HepG2 (cell line): ENCODE results near the gene MYOM1. TPM values are rescaled to one million over a fixed set of nuclear protein-coding genes. Genes with fewer than 3 reads are reported as not detected.
A peak's percentile ranks its signal among the peaks of the same experiment; 100 is the strongest.

Source experiments
- ATAC-seq: fragments of 200-7000 bp; cut with Tn5 transposase; 3 replicates; pipeline ENCODE4 v1.9.1; 2020; ENCODE audit warnings: mild to moderate bottlenecking, moderate library complexity
- BruUV-seq: library from RNA; stranded (reverse); fragments of 400-500 nt; replicated peaks from 2 replicates; lab custom pipeline; 2021; lab: Mats Ljungman, UMichigan
- CTCF ChIA-PET: fragments of 300-600 bp; formaldehyde crosslinking; extraction: SDS; loops from one replicate; lab custom pipeline; 2021; ENCODE audit warnings: low total read pairs, inconsistent platforms, low intra/inter-chr PET ratio; lab: Yijun Ruan, JAX
- POLR2A ChIA-PET: fragments of 350-600 bp; sonication (Branson Sonifier 250); formaldehyde crosslinking; loops from one replicate; lab custom pipeline; 2020; ENCODE audit warnings: antibody characterized with exemption, inconsistent platforms; lab: Yijun Ruan, JAX
- DNase-seq: peaks from one replicate; pipeline ENCODE4 v3.0.0-alpha.2; 2015; ENCODE audit warnings: low spot score
- FAIRE-seq: peaks from 3 replicates; lab custom pipeline; 2011; peaks lifted over from hg19 to GRCh38; lab: Jason Lieb, UNC
- H2AFZ ChIP-seq: one replicate; pipeline ENCODE4 v1.6.1; 2011; ENCODE audit warnings: low read length, inconsistent platforms
- H3K27ac ChIP-seq: fragments of 300-600 bp; 3 replicates; pipeline ENCODE4 v1.8.0; 2011; ENCODE audit warnings: mixed run types, mild to moderate bottlenecking, mixed read lengths, low read length, inconsistent platforms; ENCODE audit not compliant: insufficient read depth; ENCODE audit errors: extremely low read length
- H3K27me3 ChIP-seq, 2 experiments: fragments of 200-600 bp in 1 of 2; 2 replicates in 1 of 2; 3 replicates in 1 of 2; pipeline versions ENCODE4 v1.6.0 to v1.8.0; 2011; ENCODE audit warnings: low read length in 2 of 2, mild to moderate bottlenecking in 2 of 2, moderate library complexity in 2 of 2, inconsistent platforms in 1 of 2; ENCODE audit not compliant: insufficient read depth in 2 of 2, control insufficient read depth in 1 of 2
- H3K36me3 ChIP-seq, 2 experiments: fragments of 200-600 bp in 1 of 2; replicated peaks in 1 of 2; 2 replicates in 1 of 2; 3 replicates in 1 of 2; pipeline versions ENCODE4 v1.5.1 to v1.8.0; 2011; ENCODE audit warnings: low read length in 2 of 2, inconsistent platforms in 1 of 2; ENCODE audit not compliant: insufficient read depth in 2 of 2, control insufficient read depth in 1 of 2
- H3K4me1 ChIP-seq: 2 replicates; pipeline ENCODE4 v1.5.1; 2012; ENCODE audit warnings: low read length, inconsistent platforms; ENCODE audit not compliant: insufficient read depth
- H3K4me2 ChIP-seq: 2 replicates; pipeline ENCODE4 v1.6.0; 2011; ENCODE audit warnings: low read depth, low read length, inconsistent platforms
- H3K4me3 ChIP-seq, 3 experiments: fragments of 200-600 bp in 1 of 3; sonication (generic), shearing (Covaris generic) in 1 of 3; replicated peaks in 1 of 3; 2 replicates each; pipeline ENCODE4 v1.5.1; 2011 to 2016; ENCODE audit warnings: low read length in 3 of 3, inconsistent platforms in 2 of 3, low read depth in 2 of 3, mild to moderate bottlenecking in 2 of 3, control low read depth in 1 of 3, mixed read lengths in 1 of 3; ENCODE audit not compliant: insufficient read depth in 1 of 3
- H3K79me2 ChIP-seq: one replicate; pipeline ENCODE4 v1.6.1; 2011; ENCODE audit warnings: low read length, inconsistent platforms; ENCODE audit not compliant: insufficient read depth
- H3K9ac ChIP-seq: 2 replicates; pipeline ENCODE4 v1.6.0; 2011; ENCODE audit warnings: mild to moderate bottlenecking, low read depth, low read length, inconsistent platforms; ENCODE audit not compliant: insufficient read depth
- H3K9me3 ChIP-seq: 2 replicates; pipeline ENCODE4 v1.5.1; 2012; ENCODE audit warnings: mild to moderate bottlenecking, low read length
- H4K20me1 ChIP-seq: 2 replicates; pipeline ENCODE4 v1.6.0; 2011; ENCODE audit warnings: inconsistent platforms, mild to moderate bottlenecking, low read length, moderate library complexity; ENCODE audit not compliant: insufficient read depth
- CBX2 ChIP-seq, 2 experiments: fragments of 200-600 bp in 1 of 2; sonication (generic); formaldehyde crosslinking in 1 of 2; IDR thresholded peaks; 2 replicates each; pipeline versions ENCODE4 v1.7.0 to v1.8.1; 2018 to 2022; ENCODE audit warnings: low read depth in 2 of 2, low read length in 1 of 2, mild to moderate bottlenecking in 1 of 2, missing genetic modification reagents in 1 of 2
- CHD4 ChIP-seq: fragments of 200-600 bp; sonication (generic); IDR thresholded peaks from 2 replicates; pipeline ENCODE4 v1.7.0; 2017; ENCODE audit warnings: mild to moderate bottlenecking, low read length, borderline replicate concordance
- NCOA1 ChIP-seq: sonication (generic); formaldehyde crosslinking; IDR thresholded peaks from 2 replicates; pipeline ENCODE4 v1.9.0; 2021; ENCODE audit warnings: missing genetic modification reagents
- SMAD9 ChIP-seq: sonication (generic); formaldehyde crosslinking; IDR thresholded peaks from 2 replicates; pipeline ENCODE4 v1.5.1; 2020; ENCODE audit warnings: mild to moderate bottlenecking, missing genetic modification reagents
- USF2 ChIP-seq, 2 experiments: sonication (generic) in 1 of 2; formaldehyde crosslinking in 1 of 2; IDR thresholded peaks; 2 replicates each; pipeline versions ENCODE4 v1.5.1 to v1.6.1; 2011 to 2020; ENCODE audit warnings: borderline replicate concordance in 1 of 2, low read depth in 1 of 2, low read length in 1 of 2, mild to moderate bottlenecking in 1 of 2, missing genetic modification reagents in 1 of 2, moderate library complexity in 1 of 2
- ZFP37 ChIP-seq: sonication (generic); formaldehyde crosslinking; IDR thresholded peaks from 2 replicates; pipeline ENCODE4 v1.4.0; 2020; ENCODE audit warnings: missing genetic modification reagents, borderline replicate concordance
- ZNF615 ChIP-seq: sonication (generic); formaldehyde crosslinking; IDR thresholded peaks from 2 replicates; pipeline ENCODE4 v1.5.0; 2020; ENCODE audit warnings: mild to moderate bottlenecking, missing genetic modification reagents, borderline replicate concordance
- ZNF746 ChIP-seq: sonication (generic); formaldehyde crosslinking; IDR thresholded peaks from 2 replicates; pipeline ENCODE4 v1.8.0; 2022; ENCODE audit warnings: mild to moderate bottlenecking, missing genetic modification reagents
- WGBS: methylation state at CpG from one replicate; pipeline ENCODE4 v1.1.6; 2017; ENCODE audit warnings: low lambda C conversion rate; 5-methylcytosine and 5-hydroxymethylcytosine counted together
- in situ Hi-C: cut with HindIII; loops from 2 replicates; pipeline ENCODE4 v1.10.0; 2017; ENCODE audit warnings: low pct_unique_long_range_greater_than_20kb; ENCODE audit not compliant: extremely low pct_ligation_motif_present
- intact Hi-C: fragments of 100-400 bp; cut with micrococcal nuclease; formaldehyde crosslinking; loops from one replicate; pipeline ENCODE4 v1.10.0; 2022; ENCODE audit not compliant: unreplicated experiment
- polyA plus RNA-seq, 8 experiments: library from polyadenylated mRNA; depleted of rRNA in 3 of 8; stranded (reverse) in 7 of 8; unstranded in 1 of 8; fragments of >200 nt; fragmentation: Illumina TruSeq in 4 of 8; extraction: Trizol in 4 of 8; gene quantifications; 2 replicates each; pipeline versions ENCODE4 v1.2.1 to v1.2.3, GENCODE V29; 2011 to 2016; ENCODE audit warnings: low read depth in 4 of 8, missing spikeins in 1 of 8, mixed read lengths in 1 of 8; ENCODE audit not compliant: insufficient read depth in 1 of 8
- total RNA-seq, 5 experiments: library from RNA; depleted of rRNA; stranded (reverse); fragments of >200 nt; fragmentation: Illumina TruSeq; extraction: Trizol; gene quantifications; 2 replicates each; pipeline ENCODE4 v1.2.3, GENCODE V29; 2016; ENCODE audit warnings: low read depth in 1 of 5
- TF ChIP-seq, protein P1 (sequence below): sonication (generic); formaldehyde crosslinking; IDR thresholded peaks from 2 replicates; pipeline ENCODE4 v1.8.1; 2023; ENCODE audit warnings: missing genetic modification reagents, inconsistent platforms, borderline replicate concordance
- TF ChIP-seq, protein P2 (sequence below): sonication (generic); formaldehyde crosslinking; IDR thresholded peaks from 2 replicates; pipeline ENCODE4 v1.4.0; 2020; ENCODE audit warnings: mild to moderate bottlenecking, missing genetic modification reagents, borderline replicate concordance

The MYOM1 gene
- total and polyA plus RNA-seq, 2 of the 13 experiments (the other 11 are each of a cell fraction or from before 2014, with no cell fraction given): 0.46 to 0.98 TPM

GRCh38 chr18:3177902-3178687 lies 41.7 kb downstream of the MYOM1 start:
- intact Hi-C loops: no loop called here
- Histone ChIP-seq H3K36me3 (no peaks in the 10 kb centered on the region), H3K4me3 (no peak overlapping the region), H3K9ac (no peak overlapping the region), H2AFZ (no peak overlapping the region), H3K9me3 (no peaks in the 10 kb centered on the region), H3K27ac (no peak overlapping the region)
- POLR2A ChIA-PET: no interaction called here
- DNase-seq: no peak
- 72% methylated on average over 15 of the region's 15 CpGs for WGBS
- TF ChIP-seq ZNF746 (no peak), NCOA1 (CRISPR knock-in tag) (no peak), ZNF615 (CRISPR knock-in tag) (no peak)
- TF ChIP-seq, protein P1, sequence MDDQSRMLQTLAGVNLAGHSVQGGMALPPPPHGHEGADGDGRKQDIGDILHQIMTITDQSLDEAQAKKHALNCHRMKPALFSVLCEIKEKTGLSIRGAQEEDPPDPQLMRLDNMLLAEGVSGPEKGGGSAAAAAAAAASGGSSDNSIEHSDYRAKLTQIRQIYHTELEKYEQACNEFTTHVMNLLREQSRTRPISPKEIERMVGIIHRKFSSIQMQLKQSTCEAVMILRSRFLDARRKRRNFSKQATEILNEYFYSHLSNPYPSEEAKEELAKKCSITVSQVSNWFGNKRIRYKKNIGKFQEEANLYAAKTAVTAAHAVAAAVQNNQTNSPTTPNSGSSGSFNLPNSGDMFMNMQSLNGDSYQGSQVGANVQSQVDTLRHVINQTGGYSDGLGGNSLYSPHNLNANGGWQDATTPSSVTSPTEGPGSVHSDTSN (CRISPR knock-in tag): no peak
- TF ChIP-seq, all 625 proteins: peak for 0
- Histone ChIP-seq H3K79me2 (no peaks in the 10 kb centered on the region), H3K4me1 (peaks cover 15% of the 10 kb centered on the region), H3K27me3 (no peaks in the 10 kb centered on the region; a peak in 1 of 5 replicates), H4K20me1 (no peaks in the 10 kb centered on the region), H3K4me2 (no peak overlapping the region)
- ATAC-seq (no peak), FAIRE-seq (no peak)
- no TSS peak for BruUV-seq
- CTCF ChIA-PET: no interaction called here
- in situ Hi-C loops: no loop called here

DNA sequence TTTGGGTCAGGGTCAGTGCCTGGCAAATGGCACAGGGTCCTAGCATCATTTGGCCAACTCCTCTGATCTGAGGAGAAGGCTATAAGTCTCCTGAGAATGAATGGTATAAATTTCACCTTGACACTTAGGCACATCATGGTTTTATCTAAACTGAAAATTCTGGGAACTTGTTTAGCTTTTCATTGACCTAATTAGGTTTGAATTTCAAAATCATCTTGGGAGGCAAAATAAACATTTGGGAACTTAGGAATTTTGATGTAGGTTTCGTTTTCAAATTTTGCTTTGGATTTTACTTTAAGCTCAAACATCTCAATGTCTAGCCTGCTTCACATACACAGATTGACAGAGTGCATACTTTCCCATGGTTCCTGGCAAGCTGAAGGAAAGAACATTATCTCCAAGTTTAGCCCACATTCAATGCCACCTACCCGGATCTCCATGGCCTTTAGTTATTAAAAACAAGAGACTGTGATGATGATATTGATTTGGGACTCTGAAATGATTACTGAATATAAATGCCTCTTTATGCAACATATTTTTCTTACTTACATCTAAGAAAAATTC lies 44.5 kb downstream of the MYOM1 start:
- H3K9ac ChIP-seq: no peak overlapping the region
- H4K20me1 ChIP-seq: no peaks in the 10 kb centered on the region
- FAIRE-seq (no peak), DNase-seq (no peak), ATAC-seq (no peak)
- no peaks in the 10 kb centered on the region for H3K36me3 ChIP-seq
- no peak overlapping the region for H3K4me3 ChIP-seq
- peaks cover 30% of the 10 kb centered on the region for H3K4me1 ChIP-seq
- ChIA-PET CTCF (no interaction called here), POLR2A (interaction anchor here (1.6 kb wide), 1 partner anchor 9 kb away, joined by 5 read pairs; no protein-coding TSS in a partner anchor)
- no peaks in the 10 kb centered on the region for H3K79me2 ChIP-seq
- WGBS: 32% methylated on average over 2 of the region's 2 CpGs
- intact Hi-C loops (no loop called here), in situ Hi-C loops (no loop called here)
- no peaks in the 10 kb centered on the region for H3K9me3 ChIP-seq
- H2AFZ ChIP-seq: no peak overlapping the region
- no peaks in the 10 kb centered on the region; a peak in 1 of 5 replicates for H3K27me3 ChIP-seq
- H3K27ac ChIP-seq: no peak overlapping the region
- H3K4me2 ChIP-seq: peak overlapping the region; percentile 45; the same call in 1 of the 2 replicates
- BruUV-seq: no TSS peak
- no peak for TF ChIP-seq CBX2 (IDR thresholded peaks at IDR 0.05; ENCODE audit: low read depth, low read length)
- TF ChIP-seq CBX2 (CRISPR knock-in tag; IDR thresholded peaks at IDR 0.05; ENCODE audit: low read depth): no peak
- no peak for TF ChIP-seq SMAD9 (CRISPR knock-in tag)
- TF ChIP-seq, protein P2, sequence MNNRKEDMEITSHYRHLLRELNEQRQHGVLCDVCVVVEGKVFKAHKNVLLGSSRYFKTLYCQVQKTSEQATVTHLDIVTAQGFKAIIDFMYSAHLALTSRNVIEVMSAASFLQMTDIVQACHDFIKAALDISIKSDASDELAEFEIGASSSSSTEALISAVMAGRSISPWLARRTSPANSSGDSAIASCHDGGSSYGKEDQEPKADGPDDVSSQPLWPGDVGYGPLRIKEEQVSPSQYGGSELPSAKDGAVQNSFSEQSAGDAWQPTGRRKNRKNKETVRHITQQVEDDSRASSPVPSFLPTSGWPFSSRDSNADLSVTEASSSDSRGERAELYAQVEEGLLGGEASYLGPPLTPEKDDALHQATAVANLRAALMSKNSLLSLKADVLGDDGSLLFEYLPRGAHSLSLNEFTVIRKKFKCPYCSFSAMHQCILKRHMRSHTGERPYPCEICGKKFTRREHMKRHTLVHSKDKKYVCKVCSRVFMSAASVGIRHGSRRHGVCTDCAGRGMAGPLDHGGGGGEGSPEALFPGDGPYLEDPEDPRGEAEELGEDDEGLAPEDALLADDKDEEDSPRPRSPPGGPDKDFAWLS (CRISPR knock-in tag): no peak
- TF ChIP-seq ZFP37 (CRISPR knock-in tag): no peak
- no peak for TF ChIP-seq USF2 (IDR thresholded peaks at IDR 0.05; ENCODE audit: low read depth, low read length)
- TF ChIP-seq USF2 (CRISPR knock-in tag; IDR thresholded peaks at IDR 0.05; ENCODE audit: borderline replicate concordance): no peak
- no peak for TF ChIP-seq CHD4
